Activated naive CD4-positive, alpha-beta T cell treated with anti-CD3 and anti-CD28 coated beads for 36 hours (primary cell): Measurements from ENCODE around the gene FRAS1. TPM values are rescaled to one million over a fixed set of nuclear protein-coding genes. Genes with fewer than 3 reads are reported as not detected.

Experiments used
- CTCF ChIA-PET: fragments of 350-600 bp; sonication (Branson Sonifier 250); formaldehyde crosslinking; loops from one replicate; lab custom pipeline; 2021; ENCODE audit warnings: antibody characterized with exemption; lab: Charles Lee
- DNase-seq: peaks from one replicate; pipeline ENCODE4 v3.0.0-alpha.2; 2020
- H3K27ac Mint-ChIP-seq: one replicate; pipeline ENCODE4 v1.8.0; 2021; ENCODE audit warnings: mild to moderate bottlenecking, mixed read lengths
- H3K27me3 Mint-ChIP-seq: one replicate; pipeline ENCODE4 v1.8.0; 2021; ENCODE audit warnings: low read depth, mixed read lengths
- H3K36me3 Mint-ChIP-seq: one replicate; pipeline ENCODE4 v1.8.0; 2021; ENCODE audit warnings: low read depth, mixed read lengths
- H3K4me1 Mint-ChIP-seq: one replicate; pipeline ENCODE4 v1.8.0; 2021; ENCODE audit warnings: low read depth, mixed read lengths
- H3K4me3 Mint-ChIP-seq: one replicate; pipeline ENCODE4 v1.8.0; 2021; ENCODE audit warnings: mild to moderate bottlenecking, moderate library complexity, mixed read lengths
- H3K9me3 Mint-ChIP-seq: one replicate; pipeline ENCODE4 v1.8.0; 2021; ENCODE audit warnings: mixed read lengths
- intact Hi-C: fragments of 100-400 bp; cut with micrococcal nuclease; formaldehyde crosslinking; loops from one replicate; pipeline ENCODE4 v1.15.1; 2023
- total RNA-seq, 2 experiments: library from RNA; stranded (reverse); gene quantifications; one replicate each; pipeline ENCODE4 v1.2.3, GENCODE V29; 2021

The FRAS1 gene
- total RNA-seq, 2 experiments from 2014 or later: not detected

- no peaks in the 10 kb centered on the region for H3K4me1 Mint-ChIP-seq
- H3K36me3 Mint-ChIP-seq: no peaks in the 10 kb centered on the region
- no peaks in the 10 kb centered on the region for H3K9me3 Mint-ChIP-seq
- H3K27me3 Mint-ChIP-seq: no peaks in the 10 kb centered on the region
- no peak for DNase-seq
- no peak overlapping the region for H3K4me3 Mint-ChIP-seq
- intact Hi-C loops: no loop called here
- H3K27ac Mint-ChIP-seq: no peak overlapping the region
- CTCF ChIA-PET: interaction anchor here (0.5 kb wide), 1 partner anchor 735 kb away, joined by 3 read pairs; no protein-coding TSS in a partner anchor
Observed at GRCh38 chr4:78217557-78217956, 160.4 kb downstream of the FRAS1 start.

GRCh38 chr4:78218260-78218659 lies 161.1 kb downstream of the FRAS1 start:
- intact Hi-C loops: no loop called here
- H3K4me1 Mint-ChIP-seq: no peaks in the 10 kb centered on the region
- H3K36me3 Mint-ChIP-seq: no peaks in the 10 kb centered on the region
- no peak for DNase-seq
- H3K9me3 Mint-ChIP-seq: no peaks in the 10 kb centered on the region
- H3K27ac Mint-ChIP-seq: no peak overlapping the region
- CTCF ChIA-PET: no interaction called here
- H3K4me3 Mint-ChIP-seq: no peak overlapping the region
- H3K27me3 Mint-ChIP-seq: no peaks in the 10 kb centered on the region

DNA sequence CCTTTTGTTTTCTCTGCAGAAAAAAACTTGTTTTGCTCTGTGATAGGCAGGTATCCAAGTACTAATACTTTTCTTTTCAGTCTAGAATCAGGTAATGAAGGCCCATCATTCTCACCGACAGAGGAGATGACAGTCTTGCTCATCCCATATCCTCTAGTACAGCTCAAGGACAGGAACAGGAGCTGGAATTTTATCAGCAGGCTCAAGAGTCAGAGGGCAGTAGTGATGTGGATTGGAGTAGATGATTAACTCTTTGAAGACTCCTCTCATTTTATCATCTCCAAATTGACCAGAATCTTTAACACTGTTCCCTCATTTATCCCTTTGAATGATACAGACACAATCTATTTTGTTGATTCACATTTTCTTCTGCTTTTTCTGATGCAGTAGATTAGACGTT lies 162.7 kb downstream of the FRAS1 start:
- Mint-ChIP-seq H3K36me3 (no peaks in the 10 kb centered on the region), H3K27me3 (no peaks in the 10 kb centered on the region), H3K4me1 (no peaks in the 10 kb centered on the region), H3K27ac (no peak overlapping the region), H3K4me3 (no peak overlapping the region), H3K9me3 (no peaks in the 10 kb centered on the region)
- intact Hi-C loops: no loop called here
- DNase-seq: no peak
- CTCF ChIA-PET: no interaction called here

- Mint-ChIP-seq H3K27ac (no peak overlapping the region), H3K4me3 (no peak overlapping the region), H3K9me3 (no peaks in the 10 kb centered on the region), H3K27me3 (no peaks in the 10 kb centered on the region), H3K36me3 (no peaks in the 10 kb centered on the region), H3K4me1 (no peaks in the 10 kb centered on the region)
- DNase-seq: no peak
- intact Hi-C loops: no loop called here
- CTCF ChIA-PET: no interaction called here
Observed at GRCh38 chr4:78220283-78220682, 163.2 kb downstream of the FRAS1 start.

DNA sequence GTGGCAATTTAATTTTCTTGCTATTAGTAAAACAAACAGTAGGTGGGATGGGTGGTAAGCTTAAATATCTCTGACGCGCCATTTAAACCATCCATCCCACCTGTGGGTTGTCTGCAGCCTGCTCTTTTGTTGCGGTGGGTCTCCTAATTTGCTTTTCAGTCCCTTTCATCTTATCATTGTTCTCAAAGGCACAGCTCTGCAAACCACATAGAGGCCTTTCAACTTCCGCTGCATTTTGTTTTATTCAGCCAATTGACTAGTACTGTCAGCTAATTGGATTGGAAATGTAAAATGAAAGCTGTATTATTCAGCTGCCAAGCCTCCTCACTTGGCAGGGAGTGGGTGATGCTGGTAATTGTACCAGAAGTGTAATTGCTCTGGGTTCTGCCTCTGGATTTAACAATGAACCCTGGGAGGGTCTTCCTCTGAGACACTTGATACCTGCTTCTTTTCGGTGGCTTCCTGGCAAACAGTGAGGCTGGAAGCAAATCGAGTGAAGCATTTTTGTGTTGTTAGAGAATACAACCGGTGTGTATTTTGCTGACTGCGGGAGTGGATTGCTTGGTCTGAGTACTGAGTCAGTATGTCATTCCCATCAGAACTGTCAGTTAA lies 165.6 kb downstream of the FRAS1 start:
- H3K36me3 Mint-ChIP-seq: no peaks in the 10 kb centered on the region
- CTCF ChIA-PET: no interaction called here
- no peaks in the 10 kb centered on the region for H3K4me1 Mint-ChIP-seq
- no peak overlapping the region for H3K27ac Mint-ChIP-seq
- intact Hi-C loops: no loop called here
- H3K9me3 Mint-ChIP-seq: peaks cover 3% of the 10 kb centered on the region
- DNase-seq: no peak
- H3K4me3 Mint-ChIP-seq: no peak overlapping the region
- H3K27me3 Mint-ChIP-seq: no peaks in the 10 kb centered on the region

- H3K27ac Mint-ChIP-seq: no peak overlapping the region
- H3K4me3 Mint-ChIP-seq: no peak overlapping the region
- no peaks in the 10 kb centered on the region for H3K4me1 Mint-ChIP-seq
- H3K9me3 Mint-ChIP-seq: peaks cover 3% of the 10 kb centered on the region
- H3K36me3 Mint-ChIP-seq: no peaks in the 10 kb centered on the region
- CTCF ChIA-PET: no interaction called here
- peaks cover 6% of the 10 kb centered on the region for H3K27me3 Mint-ChIP-seq
- no peak for DNase-seq
- intact Hi-C loops: no loop called here
Observed at GRCh38 chr4:78225236-78225635, 168.1 kb downstream of the FRAS1 start.

- intact Hi-C loops: no loop called here
- CTCF ChIA-PET: no interaction called here
- no peak overlapping the region for H3K27ac Mint-ChIP-seq
- no peaks in the 10 kb centered on the region for H3K36me3 Mint-ChIP-seq
- DNase-seq: no peak
- H3K9me3 Mint-ChIP-seq: peaks cover 3% of the 10 kb centered on the region
- peaks cover 6% of the 10 kb centered on the region for H3K27me3 Mint-ChIP-seq
- no peak overlapping the region for H3K4me3 Mint-ChIP-seq
- H3K4me1 Mint-ChIP-seq: no peaks in the 10 kb centered on the region
Observed at GRCh38 chr4:78226279-78226678, 169.2 kb downstream of the FRAS1 start.

DNA sequence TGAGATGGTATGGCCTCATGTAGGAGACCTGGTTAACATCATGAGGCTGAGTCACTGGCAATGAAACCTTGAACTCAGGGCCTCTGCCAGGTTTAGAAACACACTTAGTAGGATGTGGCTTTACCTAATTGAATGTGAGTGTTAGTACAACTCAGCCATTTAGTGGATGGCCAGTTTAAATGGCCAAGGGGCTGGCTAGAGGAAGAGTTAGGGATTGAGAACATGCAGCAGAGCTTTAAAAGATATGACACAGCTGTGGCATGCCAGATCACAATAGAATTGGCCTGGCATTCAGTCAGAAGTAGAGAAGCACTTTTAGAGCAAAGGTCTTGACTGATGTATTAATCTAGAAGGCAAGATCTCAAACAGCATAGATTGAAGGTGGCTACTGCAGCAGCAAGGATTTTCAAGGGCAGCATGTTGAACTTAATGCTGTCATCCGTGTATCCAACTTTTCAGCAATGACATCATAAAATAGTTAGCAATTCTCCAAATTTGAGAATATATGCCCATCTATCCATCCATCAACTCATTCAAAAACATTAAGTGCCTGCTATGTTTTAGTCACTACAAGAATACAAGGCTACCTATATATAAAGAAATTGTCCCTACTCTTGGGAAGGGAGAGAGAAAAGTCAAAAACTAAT lies 170.4 kb downstream of the FRAS1 start:
- H3K27ac Mint-ChIP-seq: no peak overlapping the region
- H3K4me1 Mint-ChIP-seq: no peaks in the 10 kb centered on the region
- peaks cover 6% of the 10 kb centered on the region for H3K27me3 Mint-ChIP-seq
- CTCF ChIA-PET: no interaction called here
- H3K9me3 Mint-ChIP-seq: peaks cover 3% of the 10 kb centered on the region
- intact Hi-C loops: no loop called here
- no peak overlapping the region for H3K4me3 Mint-ChIP-seq
- DNase-seq: no peak
- H3K36me3 Mint-ChIP-seq: no peaks in the 10 kb centered on the region

GRCh38 chr4:78235800-78236199 lies 178.7 kb downstream of the FRAS1 start:
- DNase-seq: no peak
- Mint-ChIP-seq H3K4me3 (no peak overlapping the region), H3K36me3 (no peaks in the 10 kb centered on the region), H3K4me1 (no peaks in the 10 kb centered on the region), H3K27ac (no peak overlapping the region), H3K9me3 (no peaks in the 10 kb centered on the region), H3K27me3 (peaks cover 2% of the 10 kb centered on the region)
- intact Hi-C loops: no loop called here
- CTCF ChIA-PET: no interaction called here

DNA sequence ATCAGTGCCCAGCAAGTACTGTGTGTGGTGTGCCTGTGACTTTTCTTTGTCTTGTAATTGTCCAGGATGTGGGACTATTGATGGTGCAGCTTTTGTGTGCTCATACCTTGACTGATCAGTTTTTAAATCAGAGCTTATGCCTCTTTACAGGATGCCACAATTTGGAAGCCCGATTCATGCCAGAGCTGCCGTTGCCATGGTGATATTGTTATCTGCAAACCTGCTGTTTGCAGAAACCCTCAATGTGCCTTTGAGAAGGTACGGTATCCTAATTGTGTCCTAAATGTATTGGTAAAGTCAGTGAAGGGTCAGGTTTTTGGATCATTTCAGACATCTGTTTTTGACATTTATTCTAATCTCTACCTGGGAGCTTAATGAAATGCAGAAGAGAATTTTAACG lies 180.2 kb downstream of the FRAS1 start:
- Mint-ChIP-seq H3K4me1 (no peaks in the 10 kb centered on the region), H3K27ac (no peak overlapping the region), H3K4me3 (no peak overlapping the region), H3K36me3 (no peaks in the 10 kb centered on the region), H3K9me3 (no peaks in the 10 kb centered on the region), H3K27me3 (peaks cover 2% of the 10 kb centered on the region)
- CTCF ChIA-PET: no interaction called here
- intact Hi-C loops: no loop called here
- DNase-seq: no peak

DNA sequence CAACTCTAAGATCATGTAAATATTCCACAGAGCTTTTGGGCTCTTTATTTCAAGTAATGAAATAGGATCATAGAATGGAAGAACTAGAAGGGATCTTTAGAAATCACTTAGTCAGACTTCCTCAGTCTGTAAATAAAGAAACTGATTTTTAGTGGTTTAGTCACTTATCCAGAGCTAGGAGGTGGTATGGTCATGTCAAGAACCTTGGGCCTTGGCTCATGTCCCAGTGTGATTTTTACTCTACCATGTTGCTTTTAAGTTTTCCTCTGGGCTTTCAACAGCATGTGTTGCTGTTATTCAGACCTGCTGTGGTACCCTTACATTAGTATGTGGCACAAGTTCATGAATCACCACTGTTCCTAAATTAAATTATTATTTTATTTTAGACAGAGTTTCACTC lies 184.9 kb downstream of the FRAS1 start:
- intact Hi-C loops: no loop called here
- H3K36me3 Mint-ChIP-seq: no peaks in the 10 kb centered on the region
- H3K4me3 Mint-ChIP-seq: no peak overlapping the region
- no peaks in the 10 kb centered on the region for H3K27me3 Mint-ChIP-seq
- no peaks in the 10 kb centered on the region for H3K9me3 Mint-ChIP-seq
- H3K4me1 Mint-ChIP-seq: no peaks in the 10 kb centered on the region
- H3K27ac Mint-ChIP-seq: no peak overlapping the region
- CTCF ChIA-PET: no interaction called here
- no peak for DNase-seq

DNA sequence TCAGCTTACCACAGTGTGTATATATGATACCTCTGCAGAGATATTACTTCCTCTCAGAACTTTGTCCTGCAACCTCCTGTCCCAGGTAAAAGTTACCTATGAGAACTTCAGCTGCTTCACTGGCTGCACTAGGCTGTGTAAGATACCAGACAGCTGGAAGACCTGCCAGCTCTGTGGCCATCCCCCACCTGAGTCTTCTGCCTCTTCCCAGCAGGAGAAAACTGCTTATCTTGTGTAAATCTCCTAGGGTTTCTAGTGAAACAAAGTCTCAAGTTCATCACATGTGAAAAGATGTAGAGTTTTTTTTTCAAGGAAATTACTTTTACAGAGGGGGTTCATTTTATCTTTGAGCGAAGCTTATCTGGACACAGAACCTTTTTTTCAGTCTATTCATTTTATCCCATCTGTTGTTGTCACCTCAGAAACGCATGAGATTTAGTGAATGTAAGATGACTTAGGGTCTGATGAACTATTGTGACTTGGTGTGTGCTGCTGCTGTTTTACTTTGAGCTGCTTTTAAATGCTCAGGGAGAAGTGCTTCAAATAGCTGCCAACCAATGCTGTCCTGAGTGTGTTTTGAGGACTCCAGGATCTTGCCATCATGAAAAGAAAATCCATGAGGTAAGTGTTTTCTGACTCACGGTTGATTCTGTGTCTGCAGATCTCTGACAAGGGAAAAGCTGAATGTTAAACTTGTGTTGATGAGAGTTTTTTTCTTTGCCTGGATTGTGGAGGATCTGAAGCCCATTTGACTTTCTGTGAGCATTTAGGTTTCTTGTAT lies 187.8 kb downstream of the FRAS1 start:
- no peaks in the 10 kb centered on the region for H3K4me1 Mint-ChIP-seq
- no peaks in the 10 kb centered on the region for H3K36me3 Mint-ChIP-seq
- H3K27me3 Mint-ChIP-seq: no peaks in the 10 kb centered on the region
- no peaks in the 10 kb centered on the region for H3K9me3 Mint-ChIP-seq
- CTCF ChIA-PET: interaction anchor here (0.6 kb wide), 1 partner anchor 773 kb away, joined by 4 read pairs; no protein-coding TSS in a partner anchor
- DNase-seq: no peak
- intact Hi-C loops: no loop called here
- no peak overlapping the region for H3K4me3 Mint-ChIP-seq
- H3K27ac Mint-ChIP-seq: no peak overlapping the region
